A673 (cell line): Measurements from ENCODE around the gene TTC33. TPM values are rescaled to one million over a fixed set of nuclear protein-coding genes. Genes with fewer than 3 reads are reported as not detected.

Source experiments
- BruUV-seq: library from RNA; stranded (reverse); fragments of 400-500 nt; replicated peaks from 2 replicates; lab custom pipeline; 2021; lab: Mats Ljungman, UMichigan
- CTCF ChIA-PET: fragments of 300-600 bp; sonication (Branson Sonifier 250); formaldehyde crosslinking; loops from one replicate; lab custom pipeline; 2022; ENCODE audit warnings: antibody characterized with exemption; lab: Charles Lee
- POLR2A ChIA-PET: fragments of 300-600 bp; sonication (Branson Sonifier 250); formaldehyde crosslinking; loops from one replicate; lab custom pipeline; 2022; ENCODE audit warnings: antibody characterized with exemption; ENCODE audit not compliant: low non-redundant PET; lab: Charles Lee
- DNase-seq: peaks from one replicate; pipeline ENCODE4 v3.0.0-alpha.2; 2015; ENCODE audit warnings: low spot score
- H3K27ac ChIP-seq: fragments of 200-600 bp; sonication (generic); 2 replicates; pipeline ENCODE4 v1.5.1; 2016; ENCODE audit warnings: mixed run types, low read depth, mild to moderate bottlenecking, mixed read lengths, antibody characterized with exemption, low read length; ENCODE audit not compliant: poor library complexity, severe bottlenecking
- H3K27me3 ChIP-seq: fragments of 200-600 bp; sonication (generic); replicated peaks from 2 replicates; pipeline ENCODE4 v1.6.1; 2017; ENCODE audit warnings: mixed run types, low read depth, mild to moderate bottlenecking, mixed read lengths, antibody characterized with exemption, low read length; ENCODE audit not compliant: insufficient read depth, poor library complexity
- H3K36me3 ChIP-seq: fragments of 200-600 bp; sonication (generic); 2 replicates; pipeline ENCODE4 v1.6.1; 2016; ENCODE audit warnings: mixed run types, mild to moderate bottlenecking, mixed read lengths, antibody characterized with exemption, low read length; ENCODE audit not compliant: insufficient read depth, poor library complexity, severe bottlenecking
- H3K4me1 ChIP-seq: fragments of 200-600 bp; sonication (generic); 2 replicates; pipeline ENCODE4 v1.6.1; 2017; ENCODE audit warnings: mixed run types, mild to moderate bottlenecking, mixed read lengths, antibody characterized with exemption, low read length; ENCODE audit not compliant: insufficient read depth, poor library complexity, severe bottlenecking
- H3K4me3 ChIP-seq: fragments of 200-600 bp; sonication (generic); 2 replicates; pipeline ENCODE4 v1.5.1; 2016; ENCODE audit warnings: low read depth, mixed run types, mild to moderate bottlenecking, mixed read lengths, low read length; ENCODE audit not compliant: poor library complexity, severe bottlenecking
- H3K9me3 ChIP-seq: fragments of 200-600 bp; sonication (generic); 2 replicates; pipeline ENCODE4 v1.6.1; 2016; ENCODE audit warnings: mixed run types, low read depth, mild to moderate bottlenecking, mixed read lengths, antibody characterized with exemption, low read length; ENCODE audit not compliant: poor library complexity, severe bottlenecking
- EZH2 ChIP-seq: fragments of 200-600 bp; sonication (generic); IDR thresholded peaks from 2 replicates; pipeline ENCODE4 v1.6.1; 2017; ENCODE audit warnings: borderline replicate concordance, low read depth, mild to moderate bottlenecking, mixed read lengths, antibody characterized with exemption, low read length; ENCODE audit not compliant: poor library complexity, severe bottlenecking
- intact Hi-C: fragments of 100-400 bp; cut with micrococcal nuclease; formaldehyde crosslinking; loops from one replicate; pipeline ENCODE4 v1.10.0; 2022; ENCODE audit not compliant: unreplicated experiment
- total RNA-seq: library from RNA; stranded (reverse); gene quantifications from 2 replicates; pipeline ENCODE4 v1.2.3, GENCODE V29; 2021
- TF ChIP-seq, protein P1 (sequence below): fragments of 300-800, 200-600 bp; sonication (generic); conservative IDR thresholded peaks from 2 replicates; pipeline ENCODE4 v1.5.1; 2017; ENCODE audit warnings: low read depth, mild to moderate bottlenecking, antibody characterized with exemption, low read length, moderate library complexity, mixed read lengths

TTC33 gene
- total RNA-seq, 1 experiment from 2014 or later, result 17.0 TPM

DNA sequence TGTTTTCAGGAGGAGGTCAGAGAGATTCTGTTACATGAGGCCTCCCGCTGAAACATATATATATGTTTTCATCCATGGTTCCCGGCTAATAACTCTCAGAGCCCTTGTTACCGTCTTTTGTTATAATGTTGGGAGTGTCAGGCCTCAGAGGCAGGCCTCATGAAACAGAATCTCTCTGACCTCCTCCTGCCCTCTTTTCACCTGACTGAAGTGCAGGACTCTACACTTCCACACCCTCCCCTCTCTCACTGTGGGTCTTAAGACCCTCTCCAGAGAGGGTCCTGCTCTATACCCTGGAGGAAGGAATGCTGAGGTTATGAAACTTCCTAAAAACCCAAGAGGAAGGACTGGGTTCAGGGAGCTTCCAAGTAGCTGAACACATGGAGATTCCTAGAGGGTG lies 104.6 kb downstream of the TTC33 start:
- POLR2A ChIA-PET, result no interaction called here
- TF ChIP-seq, protein P1, sequence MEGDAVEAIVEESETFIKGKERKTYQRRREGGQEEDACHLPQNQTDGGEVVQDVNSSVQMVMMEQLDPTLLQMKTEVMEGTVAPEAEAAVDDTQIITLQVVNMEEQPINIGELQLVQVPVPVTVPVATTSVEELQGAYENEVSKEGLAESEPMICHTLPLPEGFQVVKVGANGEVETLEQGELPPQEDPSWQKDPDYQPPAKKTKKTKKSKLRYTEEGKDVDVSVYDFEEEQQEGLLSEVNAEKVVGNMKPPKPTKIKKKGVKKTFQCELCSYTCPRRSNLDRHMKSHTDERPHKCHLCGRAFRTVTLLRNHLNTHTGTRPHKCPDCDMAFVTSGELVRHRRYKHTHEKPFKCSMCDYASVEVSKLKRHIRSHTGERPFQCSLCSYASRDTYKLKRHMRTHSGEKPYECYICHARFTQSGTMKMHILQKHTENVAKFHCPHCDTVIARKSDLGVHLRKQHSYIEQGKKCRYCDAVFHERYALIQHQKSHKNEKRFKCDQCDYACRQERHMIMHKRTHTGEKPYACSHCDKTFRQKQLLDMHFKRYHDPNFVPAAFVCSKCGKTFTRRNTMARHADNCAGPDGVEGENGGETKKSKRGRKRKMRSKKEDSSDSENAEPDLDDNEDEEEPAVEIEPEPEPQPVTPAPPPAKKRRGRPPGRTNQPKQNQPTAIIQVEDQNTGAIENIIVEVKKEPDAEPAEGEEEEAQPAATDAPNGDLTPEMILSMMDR, result no peak
- no peak for TF ChIP-seq EZH2
- Histone ChIP-seq H3K36me3 (no peaks in the 10 kb centered on the region), H3K4me1 (no peaks in the 10 kb centered on the region), H3K4me3 (no peak overlapping the region), H3K27ac (no peak overlapping the region), H3K27me3 (no peaks in the 10 kb centered on the region), H3K9me3 (no peaks in the 10 kb centered on the region)
- no TSS peak for BruUV-seq
- CTCF ChIA-PET, result no interaction called here
- DNase-seq, result no peak
- intact Hi-C loops, result no loop called here

DNA sequence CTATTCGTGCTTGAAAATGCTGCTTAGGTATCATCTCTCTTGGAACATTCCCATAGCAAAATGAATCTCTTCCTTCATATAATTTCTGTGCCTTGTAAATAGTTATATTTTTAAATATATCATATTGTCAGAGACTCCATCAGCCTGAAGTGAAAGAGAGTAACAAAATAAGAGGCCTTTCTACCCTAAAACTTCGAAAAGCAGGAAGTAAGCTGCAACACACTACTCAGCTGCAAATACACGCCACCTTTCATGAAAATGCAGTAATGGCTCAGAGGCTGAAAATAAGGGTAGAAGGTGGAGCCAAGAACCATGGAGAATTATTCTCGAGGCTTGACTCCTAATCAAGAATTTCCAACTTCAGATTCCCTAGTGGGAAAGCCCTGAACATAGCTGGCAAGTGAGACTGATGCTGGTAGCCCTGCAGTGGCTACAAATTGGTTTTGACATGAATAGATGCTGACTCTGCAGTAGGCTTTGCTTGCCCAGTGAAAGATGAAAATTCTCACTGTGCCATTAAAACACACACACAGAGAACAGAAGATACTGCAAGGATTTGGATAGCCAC lies 106.2 kb downstream of the TTC33 start:
- intact Hi-C loops, result no loop called here
- POLR2A ChIA-PET, result no interaction called here

DNA sequence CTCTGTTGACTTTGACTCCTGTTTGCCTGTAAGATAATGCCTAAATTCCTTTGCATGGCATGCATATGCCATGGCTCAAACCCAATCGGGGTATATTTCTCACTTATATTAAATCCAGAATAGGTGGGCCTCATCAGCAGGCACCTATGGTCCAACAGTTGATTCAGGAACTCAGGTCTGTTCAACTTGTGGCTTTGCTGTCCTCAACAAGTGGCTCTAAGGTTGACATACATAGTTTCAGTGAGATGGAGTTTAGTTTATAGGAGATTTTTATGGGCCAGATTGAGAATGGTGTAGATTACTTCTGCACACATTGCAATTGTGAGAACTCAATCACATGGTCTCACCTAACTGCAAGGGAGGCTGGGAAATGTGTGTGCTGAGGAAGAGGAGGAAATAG lies 107.6 kb downstream of the TTC33 start:
- H3K4me3 ChIP-seq, result no peak overlapping the region
- H3K36me3 ChIP-seq, result no peaks in the 10 kb centered on the region
- BruUV-seq, result no TSS peak
- intact Hi-C loops, result no loop called here
- DNase-seq, result no peak
- TF ChIP-seq EZH2, result no peak
- TF ChIP-seq, protein P1, result no peak
- no peaks in the 10 kb centered on the region for H3K9me3 ChIP-seq
- ChIA-PET CTCF (no interaction called here), POLR2A (no interaction called here)
- H3K27me3 ChIP-seq, result no peaks in the 10 kb centered on the region
- H3K27ac ChIP-seq, result no peak overlapping the region
- H3K4me1 ChIP-seq, result no peaks in the 10 kb centered on the region

More for the DNA sequence above, 106.2 kb downstream of the TTC33 start:
- Histone ChIP-seq H3K36me3 (no peaks in the 10 kb centered on the region), H3K27ac (no peak overlapping the region), H3K4me3 (no peak overlapping the region), H3K4me1 (no peaks in the 10 kb centered on the region), H3K9me3 (no peaks in the 10 kb centered on the region), H3K27me3 (no peaks in the 10 kb centered on the region)
- DNase-seq, result no peak
- no peak for TF ChIP-seq EZH2
- TF ChIP-seq, protein P1, result no peak
- no TSS peak for BruUV-seq
- CTCF ChIA-PET, result no interaction called here
